Measurements from ENCODE around the gene FBN3. TPM values are rescaled to one million over a fixed set of nuclear protein-coding genes. Genes with fewer than 3 reads are reported as not detected.

The FBN3 gene
- not detected in 5 replicates for total RNA-seq (2022; extraction: Qiagen RNA extraction; ENCODE audit: low read depth)

DNA sequence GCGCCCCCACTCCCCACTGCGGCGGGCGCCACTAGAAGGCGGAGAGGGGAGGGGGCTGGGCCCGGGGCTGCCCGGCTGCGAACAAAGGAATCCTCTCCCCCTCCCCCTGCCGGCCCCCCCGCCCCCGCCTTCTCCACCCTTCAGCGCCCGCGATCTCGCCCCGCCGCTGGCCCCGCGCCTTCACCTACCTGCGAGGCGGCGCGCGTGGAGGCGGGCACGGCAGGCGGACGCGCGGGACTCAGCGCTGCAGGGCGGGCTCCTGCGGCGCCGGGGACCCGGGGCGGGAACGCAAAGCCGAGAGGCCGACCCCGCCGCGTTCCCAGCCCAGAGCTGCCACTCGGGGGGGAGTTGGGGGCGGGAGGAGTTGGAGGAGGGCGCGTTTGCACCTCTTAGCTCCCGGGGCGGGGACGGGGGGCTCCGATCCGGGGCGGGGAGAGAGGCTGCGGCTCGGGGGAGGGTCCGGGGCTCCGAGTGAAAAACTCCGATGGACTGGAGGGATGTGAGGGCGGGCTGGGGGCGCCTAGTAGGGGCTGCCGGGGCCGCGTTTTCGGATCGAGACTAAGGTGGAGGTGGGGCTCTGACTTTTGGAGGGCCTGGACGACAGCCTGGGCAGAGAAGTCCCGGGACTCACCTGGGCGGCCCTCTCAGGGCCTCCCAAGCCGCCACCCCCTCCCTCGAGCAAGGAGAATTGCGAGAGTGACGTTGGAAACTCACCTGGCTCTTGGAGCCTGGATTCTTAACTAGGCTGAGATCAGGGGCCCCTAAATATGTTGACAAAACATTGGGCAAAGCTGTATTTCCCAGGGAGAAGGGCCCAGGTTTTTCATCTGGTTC lies at the start of gene FBN3:
FBN3 (minus strand) TSS at position 332 of the 834 bp plus-strand sequence. CDS start 2,112 bp downstream, outside the sequence.

GRCh38 chr19:8052464-8052859 lies 96.9 kb downstream of the FBN3 start, which contains the start of gene CCL25:
Gene CCL25 (plus strand): TSS chr19:8052760. CDS start chr19:8053050, 290 bp downstream.

Other genes starting within 250 kb of the FBN3 start
- gene MAP2K7, start 245.7 kb downstream of the FBN3 start, total RNA-seq (2022; extraction: Qiagen RNA extraction; ENCODE audit: low read depth): 12.5 to 18.5 TPM (median 17.4 TPM) in 5 replicates
- 1.3 to 2.3 TPM (median 2.0 TPM) in 5 replicates for gene TGFBR3L, start 234.8 kb downstream of the FBN3 start, total RNA-seq (2022; extraction: Qiagen RNA extraction; ENCODE audit: low read depth)
- 19.6 to 31.6 TPM (median 29.7 TPM) in 5 replicates for gene SNAPC2, start 229.3 kb downstream of the FBN3 start, total RNA-seq (2022; extraction: Qiagen RNA extraction; ENCODE audit: low read depth)
- 8.5 to 21.3 TPM (median 20.2 TPM) in 5 replicates for gene CTXN1, start 223.5 kb downstream of the FBN3 start, total RNA-seq (2022; extraction: Qiagen RNA extraction; ENCODE audit: low read depth)
- gene TIMM44, start 205.9 kb downstream of the FBN3 start, total RNA-seq (2022; extraction: Qiagen RNA extraction; ENCODE audit: low read depth): 28.1 to 32.4 TPM (median 30.7 TPM) in 5 replicates
- 63.6 to 72.8 TPM (median 72.2 TPM) in 5 replicates for gene ELAVL1, start 144.0 kb downstream of the FBN3 start, total RNA-seq (2022; extraction: Qiagen RNA extraction; ENCODE audit: low read depth)
- not detected in 5 replicates for gene CCL25, start 96.8 kb downstream of the FBN3 start, total RNA-seq (2022; extraction: Qiagen RNA extraction; ENCODE audit: low read depth)
- 2.0 to 4.0 TPM (median 2.7 TPM) in 5 replicates for gene CERS4, start 59.8 kb upstream of the FBN3 start, total RNA-seq (2022; extraction: Qiagen RNA extraction; ENCODE audit: low read depth)
- gene CD320, start 158.8 kb upstream of the FBN3 start, total RNA-seq (2022; extraction: Qiagen RNA extraction; ENCODE audit: low read depth): 62.4 to 102 TPM (median 94.3 TPM) in 5 replicates
- gene NDUFA7, start 171.8 kb upstream of the FBN3 start, total RNA-seq (2022; extraction: Qiagen RNA extraction; ENCODE audit: low read depth): 48.9 to 89.8 TPM (median 84.6 TPM) in 5 replicates
- gene RPS28, start 171.9 kb upstream of the FBN3 start, total RNA-seq (2022; extraction: Qiagen RNA extraction; ENCODE audit: low read depth): 394 to 970 TPM (median 902 TPM) in 5 replicates
- 2.3 to 4.3 TPM (median 3.5 TPM) in 5 replicates for gene KANK3, start 193.7 kb upstream of the FBN3 start, total RNA-seq (2022; extraction: Qiagen RNA extraction; ENCODE audit: low read depth)
- 32.4 to 60.0 TPM (median 48.8 TPM) in 5 replicates for gene ANGPTL4, start 214.6 kb upstream of the FBN3 start, total RNA-seq (2022; extraction: Qiagen RNA extraction; ENCODE audit: low read depth)
- 82.7 to 98.2 TPM (median 88.3 TPM) in 5 replicates for gene RAB11B, start 240.8 kb upstream of the FBN3 start, total RNA-seq (2022; extraction: Qiagen RNA extraction; ENCODE audit: low read depth)

All from A549 treated with CpdA at 1 μM for 4 hours (cell line).